Activated CD4-positive, alpha-beta T cell treated with anti-CD3 and anti-CD28 coated beads for 1 hour (primary cell): ENCODE measurements around the gene SORCS2.

Experiments
- DNase-seq: peaks from one replicate; pipeline ENCODE4 v3.0.0-alpha.2; 2020

SORCS2 gene

DNA sequence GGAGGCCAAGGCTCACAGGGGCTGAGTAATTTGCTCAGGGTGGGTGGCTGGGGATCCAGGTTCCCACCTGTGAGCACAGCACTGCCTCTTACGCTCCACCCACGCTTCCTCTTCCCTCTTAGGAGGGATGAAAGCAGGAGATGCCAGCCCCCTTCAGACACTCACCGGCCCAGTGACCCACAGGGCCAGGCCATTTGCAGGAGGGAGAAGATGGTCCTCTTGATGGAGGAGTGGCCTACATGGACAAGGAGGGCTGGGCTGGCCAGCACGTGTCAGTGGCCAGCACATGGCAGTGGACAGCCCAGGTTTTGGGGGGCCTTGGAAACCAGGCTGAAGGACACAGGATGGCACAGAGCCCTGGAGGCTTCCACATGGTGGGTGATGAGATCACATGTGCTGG, 350.4 kb downstream of the SORCS2 start:
- DNase-seq, result no peak

GRCh38 chr4:7546152-7546808, 353.9 kb downstream of the SORCS2 start:
- DNase-seq, result no peak

- no peak for DNase-seq
These were observed 354.6 kb downstream of the SORCS2 start for GRCh38 chr4:7546809-7547367.

DNA sequence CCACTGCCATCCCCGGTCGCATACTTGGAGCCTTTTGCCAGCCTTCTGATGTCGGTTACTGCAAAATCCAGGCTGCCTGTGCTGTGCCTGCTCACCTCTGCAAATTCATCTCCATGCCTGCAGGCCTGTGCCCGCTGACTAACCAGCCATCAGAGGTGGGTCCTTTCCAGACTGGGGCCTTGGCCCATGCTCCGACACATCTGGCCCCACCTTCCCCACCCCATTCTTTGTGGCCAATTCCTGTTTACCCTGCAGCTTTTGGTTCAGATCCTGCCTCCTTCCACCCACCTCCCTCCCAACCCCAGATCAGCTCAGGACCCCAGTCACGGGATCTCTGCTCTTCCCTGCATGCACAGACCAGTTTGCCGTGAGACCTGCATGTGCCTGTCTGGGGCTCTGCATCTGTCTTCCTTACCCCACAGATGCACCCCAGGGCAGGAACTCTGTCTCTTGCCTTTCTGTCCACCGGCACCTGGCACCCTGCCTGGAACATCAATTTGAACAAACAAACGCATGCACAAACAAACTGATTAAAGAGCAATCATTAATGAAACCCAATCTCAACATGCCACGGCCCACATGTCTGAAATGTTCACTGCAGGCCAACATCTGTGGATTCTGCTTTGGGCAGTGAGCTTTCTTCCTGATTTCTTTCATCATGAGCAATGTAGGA, 355.2 kb downstream of the SORCS2 start:
- no peak for DNase-seq

DNA sequence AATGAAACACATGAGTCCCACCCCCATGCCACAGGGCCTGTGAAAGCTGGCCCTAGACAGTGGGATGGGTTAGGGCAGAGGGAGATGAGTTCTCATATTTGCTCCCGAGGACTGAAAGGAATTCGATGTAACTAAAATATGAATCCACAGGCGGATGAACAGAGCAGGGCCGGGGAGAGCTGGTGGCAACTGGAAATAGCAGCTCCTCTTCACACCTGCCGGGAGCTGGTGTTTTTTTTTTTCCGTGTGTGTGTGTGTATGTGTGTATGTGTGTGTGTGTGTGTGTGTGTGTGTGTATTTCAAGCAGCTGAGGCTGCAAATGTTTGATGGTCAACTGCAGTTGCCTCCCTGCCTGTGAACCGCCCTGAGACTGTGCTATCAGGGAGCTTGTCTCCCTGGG, 357.5 kb downstream of the SORCS2 start:
- no peak for DNase-seq

DNA sequence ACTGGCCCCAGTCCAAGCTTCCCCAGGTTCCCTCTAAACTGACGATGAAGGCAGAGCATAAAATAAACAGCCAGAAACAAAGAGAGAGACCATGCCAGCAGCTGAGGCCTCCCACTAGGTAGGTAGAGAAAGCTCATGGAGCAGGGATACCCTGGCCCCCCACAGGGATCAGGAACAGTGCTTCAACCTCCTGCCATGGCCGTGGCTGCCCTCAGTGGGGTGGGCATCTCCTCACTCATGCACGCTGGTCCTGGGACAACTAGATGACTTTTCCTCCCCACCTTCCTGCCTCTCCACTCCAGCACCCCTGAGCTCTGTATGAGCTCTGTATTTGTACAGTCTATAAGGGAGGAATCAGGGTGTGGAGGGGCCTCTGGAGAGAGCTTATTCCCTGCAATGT, 360.1 kb downstream of the SORCS2 start:
- no peak for DNase-seq

- no peak for DNase-seq
These were observed 360.9 kb downstream of the SORCS2 start for GRCh38 chr4:7553280-7553679.

GRCh38 chr4:7554905-7555304, 362.6 kb downstream of the SORCS2 start:
- no peak for DNase-seq

DNA sequence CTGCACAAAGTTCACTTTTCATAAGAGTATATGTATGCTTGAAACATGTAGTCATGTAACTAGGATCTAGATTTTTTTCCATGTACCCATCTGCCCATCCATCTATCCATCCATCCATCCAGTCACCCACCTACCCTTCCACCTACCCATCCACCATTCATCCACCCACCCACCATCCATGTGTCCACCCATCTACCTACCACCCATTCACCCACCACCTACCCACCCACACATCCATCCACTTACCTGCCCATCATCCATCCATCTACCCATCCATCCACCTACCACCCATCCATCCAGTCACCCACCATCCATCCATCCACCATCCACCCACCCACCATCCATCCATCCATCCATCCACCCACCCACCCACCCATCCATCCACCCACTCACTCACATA, 364.2 kb downstream of the SORCS2 start:
- DNase-seq, result no peak

DNA sequence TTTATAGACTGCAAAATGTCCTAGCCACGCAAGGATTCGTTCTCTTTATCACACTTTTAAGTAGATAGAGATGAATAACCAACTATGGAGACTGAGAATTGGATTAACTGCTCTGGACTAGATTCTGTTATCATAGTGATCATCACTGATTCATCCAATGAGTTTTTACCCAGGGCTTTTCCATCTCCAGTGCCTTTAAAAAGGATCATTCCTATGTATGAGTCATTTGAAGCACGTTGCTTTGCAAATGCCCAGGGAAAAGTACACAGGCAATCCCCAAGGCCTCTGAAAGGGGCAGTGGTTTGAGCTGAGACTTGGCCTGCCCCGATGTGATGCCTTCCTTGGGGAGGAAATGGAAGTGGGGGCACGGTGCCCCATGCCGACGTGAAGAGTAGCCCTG, 365.1 kb downstream of the SORCS2 start:
- DNase-seq, result no peak

DNA sequence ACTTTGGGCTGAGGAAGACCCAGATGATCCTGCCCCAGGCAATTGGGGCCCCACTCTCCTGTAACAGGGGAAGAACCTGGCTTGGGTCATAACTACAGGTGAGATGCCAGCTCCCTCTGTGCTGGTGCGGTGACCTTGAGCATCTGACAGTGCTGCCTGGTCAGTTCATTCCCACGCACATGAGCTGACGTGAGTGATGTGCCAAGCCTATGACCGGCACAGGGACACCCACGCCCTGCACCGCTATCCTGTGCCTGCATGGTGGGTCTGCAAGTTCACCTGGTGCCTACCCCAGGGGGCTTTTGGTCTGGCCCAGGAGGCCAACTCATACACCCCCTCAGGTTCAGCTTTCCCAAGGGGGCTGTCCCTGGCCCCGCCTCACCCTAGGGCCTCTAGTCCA, 366.1 kb downstream of the SORCS2 start:
- no peak for DNase-seq

GRCh38 chr4:7559316-7559715, 367.0 kb downstream of the SORCS2 start:
- DNase-seq, result no peak

DNA sequence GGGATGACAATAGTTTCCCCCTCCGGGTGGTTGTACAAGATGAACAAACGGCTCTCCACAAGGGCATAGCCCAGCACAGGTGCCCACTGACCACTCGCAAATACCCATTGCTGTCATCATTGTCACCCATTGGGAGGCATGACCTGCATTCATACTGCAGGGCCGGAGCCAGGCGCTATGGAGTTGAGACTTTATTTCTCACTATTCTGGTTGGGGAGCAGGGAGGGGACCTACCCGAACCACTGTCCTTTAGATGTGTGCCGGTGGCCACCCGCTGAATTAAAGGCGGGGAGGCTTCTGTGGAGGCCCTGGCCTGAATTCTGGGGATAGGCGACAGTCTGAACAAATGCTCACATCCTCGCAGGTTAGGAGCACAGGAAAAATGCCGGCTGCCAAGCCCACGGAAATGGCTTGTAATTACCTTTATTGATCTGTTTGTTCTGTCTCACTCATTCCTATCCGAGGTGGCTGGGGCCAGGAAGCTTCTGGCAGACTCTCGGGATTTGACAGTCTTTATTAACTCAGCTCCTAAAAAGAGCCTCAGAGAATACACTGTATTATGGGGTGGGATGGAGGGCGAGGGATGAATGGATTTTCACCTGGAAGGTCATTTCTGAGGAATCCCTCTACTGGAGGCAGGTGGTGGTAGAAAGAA, 367.5 kb downstream of the SORCS2 start:
- no peak for DNase-seq

DNA sequence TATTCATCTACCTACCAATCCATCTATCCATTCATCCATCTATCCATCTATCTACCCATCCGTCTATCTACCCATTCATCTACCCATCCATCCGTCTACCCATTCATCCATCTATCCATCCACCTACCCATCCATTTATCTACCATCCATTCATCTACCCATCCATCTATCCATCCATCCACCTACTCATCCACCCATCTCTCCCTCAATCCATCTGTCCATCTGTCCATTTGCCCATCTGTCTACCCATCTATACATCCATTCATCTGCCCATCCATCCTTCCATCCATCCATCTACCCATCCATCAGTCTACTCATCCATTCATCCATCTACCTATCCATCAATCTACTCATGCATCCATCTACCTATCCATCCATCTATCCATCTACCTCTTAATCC, 369.2 kb downstream of the SORCS2 start:
- no peak for DNase-seq

DNA sequence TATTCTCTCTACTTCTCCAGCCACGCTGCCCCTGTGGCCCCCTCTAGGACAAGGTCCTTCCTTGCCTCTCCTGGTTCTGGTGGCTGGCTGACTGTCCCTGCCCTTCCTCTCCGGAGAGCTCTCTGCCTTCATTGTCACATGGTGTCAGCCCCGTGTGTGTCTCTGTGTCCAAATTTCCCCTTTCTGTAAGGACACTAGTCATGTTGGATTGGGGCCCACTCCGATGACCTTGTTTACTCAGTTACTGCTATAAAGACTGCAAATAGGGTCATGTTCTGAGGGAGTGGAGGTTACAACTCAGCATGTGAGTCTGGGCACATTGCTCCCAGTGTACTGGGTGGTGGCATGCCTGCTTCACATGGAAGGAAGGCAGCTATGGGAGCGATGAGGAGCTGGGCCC, 371.9 kb downstream of the SORCS2 start:
- DNase-seq, result no peak

GRCh38 chr4:7565483-7565882, 373.1 kb downstream of the SORCS2 start:
- no peak for DNase-seq

- no peak for DNase-seq
These were observed 377.8 kb downstream of the SORCS2 start for GRCh38 chr4:7569810-7570783.

DNA sequence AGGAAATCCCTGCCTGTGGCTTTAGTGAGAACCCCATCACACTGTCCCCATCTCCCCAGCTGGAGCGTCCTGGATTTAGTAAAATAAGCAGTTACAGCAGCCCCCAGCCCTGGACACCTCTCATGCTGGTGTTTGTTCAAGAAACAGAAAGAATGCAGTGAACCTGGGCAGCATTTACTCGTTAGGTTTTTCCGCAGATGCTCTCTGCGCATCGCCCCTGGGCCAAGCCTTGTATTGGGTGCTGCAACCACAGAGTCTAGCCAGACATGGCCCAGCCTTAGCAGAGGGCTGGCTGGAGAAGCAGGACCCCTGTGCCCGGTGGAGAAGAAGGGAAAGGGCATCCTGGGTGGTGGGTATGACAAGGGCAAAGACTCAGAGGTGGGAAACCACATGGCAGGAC, 378.7 kb downstream of the SORCS2 start:
- DNase-seq, result no peak

GRCh38 chr4:7571701-7572100, 379.4 kb downstream of the SORCS2 start:
- no peak for DNase-seq

- no peak for DNase-seq
These were observed 380.6 kb downstream of the SORCS2 start for GRCh38 chr4:7572894-7573293.

GRCh38 chr4:7573576-7574091, 381.3 kb downstream of the SORCS2 start:
- no peak for DNase-seq

DNA sequence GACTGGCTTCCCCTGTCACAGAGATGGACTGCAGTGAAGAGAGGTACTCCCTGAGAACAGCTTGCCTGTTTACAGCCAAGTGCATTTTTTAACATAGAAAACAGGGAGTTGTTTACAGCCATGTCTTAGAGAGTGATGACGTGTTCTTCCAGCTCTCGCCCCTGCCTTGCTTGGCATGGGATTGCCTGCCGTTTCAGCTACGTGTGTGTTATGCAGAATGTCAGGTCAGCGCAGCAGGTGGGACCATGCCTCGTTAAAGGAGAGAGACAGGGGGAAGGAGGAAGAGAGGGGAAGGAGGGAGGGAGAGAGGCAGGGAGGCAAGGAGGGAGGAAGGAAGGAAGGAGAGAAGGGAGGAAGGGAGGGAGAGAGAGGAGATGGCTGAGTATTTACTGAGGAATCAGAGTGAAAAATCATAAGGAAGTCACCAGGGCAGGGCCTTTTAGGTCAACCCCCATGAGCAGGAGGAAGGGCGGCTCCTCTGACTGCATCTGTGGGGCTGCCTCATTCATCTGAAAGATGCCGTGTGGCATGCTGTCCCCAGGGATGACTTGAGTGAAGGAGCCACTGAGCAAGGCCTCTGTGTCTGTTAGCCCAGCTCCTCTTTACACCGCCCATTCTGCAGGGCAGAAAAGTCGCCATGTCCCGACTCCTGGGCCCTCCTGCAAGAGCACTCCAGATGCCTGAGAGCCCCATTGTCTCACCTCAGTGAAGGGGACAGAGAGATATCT, 382.1 kb downstream of the SORCS2 start:
- DNase-seq, result no peak
